Loucy (cell line): Measurements from ENCODE around the gene MACROD2.

Experiments used
- CTCF ChIP-seq: fragments of 200-600 bp; sonication (generic); conservative IDR thresholded peaks from 2 replicates; pipeline ENCODE4 v1.5.1; 2014; ENCODE audit warnings: mild to moderate bottlenecking, antibody characterized with exemption, low read length
- EZH2phosphoT487 ChIP-seq: fragments of 200-600 bp; IDR thresholded peaks from 2 replicates; pipeline ENCODE4 v1.6.1; 2018; ENCODE audit warnings: antibody characterized with exemption, mild to moderate bottlenecking, moderate library complexity, borderline replicate concordance

- no peak for TF ChIP-seq CTCF
- TF ChIP-seq EZH2phosphoT487, result no peak
Measured at GRCh38 chr20:14928083-14928482, 932.8 kb downstream of the MACROD2 start.
